ENCODE data around the gene PRRG4.
"Not testable (repeated sequence)": the region's sequence is repeated elsewhere in the genome, so short reads cannot be mapped to it uniquely, and the experiment has no call there.

The PRRG4 gene

DNA sequence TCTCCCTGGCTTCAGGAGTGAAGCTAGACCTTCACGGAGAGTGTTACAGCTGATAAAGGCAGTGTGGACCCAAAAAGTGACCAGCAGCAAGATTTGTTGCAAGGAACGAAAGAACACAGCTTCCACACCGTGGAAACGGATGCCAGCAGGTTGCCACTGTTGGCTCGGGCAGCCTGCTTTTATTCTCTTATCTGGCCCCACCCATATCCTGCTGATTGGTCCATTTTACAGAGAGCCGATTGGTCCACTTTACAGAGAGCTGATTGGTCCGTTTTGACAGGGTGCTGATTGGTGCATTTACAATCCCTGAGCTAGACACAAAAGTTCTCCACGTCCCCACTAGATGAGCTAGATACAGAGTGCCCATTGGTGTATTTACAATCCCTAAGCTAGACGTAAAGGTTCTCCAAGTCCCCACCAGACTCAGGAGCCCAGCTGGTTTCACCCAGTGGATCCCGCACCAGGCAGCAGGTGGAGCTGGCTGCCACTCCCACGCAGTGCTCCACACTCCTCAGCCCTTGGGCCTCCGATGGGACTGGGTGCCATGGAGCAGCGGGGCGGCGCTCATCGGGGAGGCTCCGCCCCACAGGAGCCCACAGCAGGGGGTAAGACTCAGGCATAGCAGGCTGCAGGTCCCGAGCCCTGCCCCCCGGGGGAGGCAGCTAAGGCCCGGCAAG is 58.1 kb downstream of the PRRG4 start:
- not testable (repeated sequence) for DNase-seq

DNA sequence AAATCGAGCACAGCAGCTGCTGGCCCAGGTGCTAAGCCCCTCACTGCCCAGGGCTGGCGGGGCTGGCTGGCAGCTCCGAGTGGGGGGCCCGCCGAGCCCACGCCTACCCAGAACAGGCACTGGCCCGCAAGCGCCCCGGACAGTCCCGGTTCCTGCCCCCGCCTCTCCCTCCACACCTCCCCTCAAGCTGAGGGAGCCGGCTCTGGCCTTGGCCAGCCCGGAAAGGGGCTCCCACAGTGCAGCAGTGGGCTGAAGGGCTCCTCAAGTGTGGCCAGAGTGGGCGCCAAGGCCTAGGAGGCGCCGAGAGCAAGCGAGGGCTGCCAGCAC is 58.6 kb downstream of the PRRG4 start:
- not testable (repeated sequence) for DNase-seq

DNA sequence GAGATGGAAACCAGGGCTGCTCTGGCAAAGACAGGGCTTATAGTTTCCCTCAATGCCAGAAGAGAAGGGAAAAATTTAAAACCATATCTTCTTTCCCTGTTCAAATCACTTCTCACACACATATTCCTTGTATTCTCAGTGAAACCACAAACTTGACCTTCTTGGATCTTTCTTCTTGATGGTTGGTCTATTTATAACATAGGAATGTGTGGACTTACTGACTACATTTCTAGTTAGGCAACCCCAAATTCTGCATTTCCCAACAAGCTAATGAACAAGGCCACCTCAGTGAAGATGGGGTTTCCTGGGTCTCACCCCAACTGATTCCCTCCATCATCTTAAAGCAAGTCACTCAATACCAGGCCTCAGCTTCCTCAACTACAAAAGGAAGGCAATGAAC is 59.1 kb downstream of the PRRG4 start:
- no peak for DNase-seq

DNA sequence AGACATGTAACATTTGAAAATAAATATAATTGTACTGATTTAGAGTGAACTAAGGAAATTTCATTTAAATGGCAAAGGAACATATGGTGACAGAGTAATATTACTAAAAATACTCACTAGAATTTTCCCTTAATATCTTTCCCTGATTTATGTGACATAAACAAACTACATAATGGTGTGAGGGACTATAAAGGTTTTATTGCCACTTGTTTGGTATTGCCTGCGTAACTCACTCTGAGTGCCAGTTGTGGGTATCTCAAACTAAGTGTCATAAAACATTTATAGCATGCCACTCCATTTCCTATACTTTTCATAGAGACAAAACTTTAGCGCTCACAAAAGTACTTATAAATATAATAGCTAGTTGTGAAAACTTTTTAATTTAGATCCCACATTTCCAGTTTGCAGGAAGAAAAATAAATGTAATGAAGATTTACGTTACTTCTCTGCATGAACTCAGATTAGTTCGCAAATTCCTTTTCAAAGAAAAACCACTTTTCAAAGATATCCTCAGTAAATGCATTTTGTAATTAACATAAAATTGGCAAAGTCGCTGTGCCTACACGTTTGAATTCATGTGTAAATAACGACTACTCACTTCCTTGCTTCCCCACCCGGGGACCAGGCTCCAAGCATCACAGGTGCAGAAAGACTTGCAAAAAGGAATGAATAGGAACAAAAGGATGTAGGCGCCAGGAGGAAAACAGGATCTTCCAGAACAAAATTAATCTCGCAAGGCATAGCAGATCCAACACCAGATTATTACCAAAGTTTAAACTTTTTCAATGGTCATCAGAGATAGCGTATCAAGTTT is 61.3 kb downstream of the PRRG4 start:
- DNase-seq, result no peak

DNA sequence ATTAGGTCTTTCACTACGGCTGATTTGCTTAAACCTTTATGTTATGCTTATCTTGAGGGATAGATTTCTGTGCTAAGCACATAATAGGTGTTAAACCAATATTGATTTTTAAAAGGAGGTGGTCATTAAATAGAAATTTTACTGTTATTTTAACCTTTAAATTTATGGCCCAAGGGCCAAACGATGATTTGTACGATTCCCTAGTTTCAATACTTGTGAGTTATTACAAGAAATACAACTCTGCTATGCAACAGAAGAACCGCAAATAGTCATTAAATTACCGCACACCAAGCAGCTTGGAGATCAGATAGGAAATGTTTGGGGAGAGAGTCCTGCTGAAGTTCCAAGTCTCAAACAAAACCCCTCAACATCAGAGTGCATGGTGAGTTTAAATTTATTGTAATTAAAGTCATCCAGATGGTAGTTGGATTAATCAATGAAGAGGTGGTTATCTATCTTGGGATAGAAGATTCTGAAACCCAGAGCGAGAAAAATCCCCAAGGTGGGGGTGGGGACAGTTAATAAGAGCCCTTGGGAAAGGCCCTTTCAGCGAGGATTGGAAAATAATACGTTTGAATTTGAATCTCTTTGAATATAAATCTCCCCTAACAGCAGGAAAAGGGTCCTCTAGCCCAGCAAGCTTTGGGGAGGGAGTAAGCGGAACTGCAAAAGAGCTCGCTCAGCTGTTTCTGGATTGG is 62.1 kb downstream of the PRRG4 start:
- no peak for DNase-seq

DNA sequence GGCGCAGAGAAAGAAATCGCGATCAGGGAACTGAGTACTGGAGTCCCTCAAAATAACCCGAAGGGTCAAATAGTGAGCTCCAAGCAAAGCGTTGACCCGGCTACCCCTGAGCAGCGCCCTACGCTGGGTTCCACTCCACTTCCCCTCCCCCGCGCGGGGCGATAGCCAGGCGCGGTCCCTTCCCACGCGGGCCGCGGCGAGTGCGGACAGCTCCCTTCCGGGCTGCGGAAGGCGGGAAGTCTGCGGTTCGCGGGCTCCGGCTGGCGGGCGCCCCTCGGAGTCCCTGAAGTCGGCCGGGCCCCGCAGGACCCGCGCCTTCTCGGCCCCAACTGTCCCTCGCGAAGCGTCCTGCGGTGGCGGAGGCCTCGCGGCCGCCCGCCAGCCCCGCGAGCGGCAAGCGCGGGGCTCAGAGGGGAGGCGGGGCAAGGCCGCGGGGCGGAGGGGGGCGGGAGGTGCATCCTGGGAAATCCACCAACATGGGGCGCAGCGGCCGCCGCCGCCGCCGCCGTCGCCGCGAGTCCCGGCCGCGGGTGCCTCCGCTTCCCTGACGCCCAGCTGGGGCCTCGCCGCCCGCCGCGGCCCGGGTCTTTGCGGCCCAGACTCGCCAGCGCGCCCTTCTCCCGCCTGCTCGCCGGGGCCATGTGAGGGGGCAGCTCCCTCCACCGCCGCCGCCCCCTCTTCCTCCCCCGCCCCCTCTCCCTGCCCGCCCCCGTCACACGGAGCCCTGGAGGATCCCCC is 62.8 kb downstream of the PRRG4 start, which contains the start of gene QSER1:
Gene QSER1 (plus strand): TSS at position 457 of the 738 bp plus-strand sequence. CDS start 315 bp downstream, outside the sequence.
- peak; percentile 60 to 62 for DNase-seq

DNA sequence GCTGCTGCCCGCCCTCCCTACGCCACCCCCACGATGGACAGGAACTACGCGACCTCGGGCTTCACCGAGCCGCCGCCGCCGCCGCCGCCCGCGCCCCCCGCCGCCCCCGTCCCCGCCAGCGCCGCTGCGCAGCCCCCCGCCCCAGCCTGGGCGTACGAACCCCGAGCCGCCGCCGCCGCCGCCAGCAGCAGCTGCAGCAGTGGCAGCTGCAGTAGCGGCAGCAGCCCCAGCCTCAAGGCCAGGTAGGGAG is 63.3 kb downstream of the PRRG4 start:
- DNase-seq, result no peak

DNA sequence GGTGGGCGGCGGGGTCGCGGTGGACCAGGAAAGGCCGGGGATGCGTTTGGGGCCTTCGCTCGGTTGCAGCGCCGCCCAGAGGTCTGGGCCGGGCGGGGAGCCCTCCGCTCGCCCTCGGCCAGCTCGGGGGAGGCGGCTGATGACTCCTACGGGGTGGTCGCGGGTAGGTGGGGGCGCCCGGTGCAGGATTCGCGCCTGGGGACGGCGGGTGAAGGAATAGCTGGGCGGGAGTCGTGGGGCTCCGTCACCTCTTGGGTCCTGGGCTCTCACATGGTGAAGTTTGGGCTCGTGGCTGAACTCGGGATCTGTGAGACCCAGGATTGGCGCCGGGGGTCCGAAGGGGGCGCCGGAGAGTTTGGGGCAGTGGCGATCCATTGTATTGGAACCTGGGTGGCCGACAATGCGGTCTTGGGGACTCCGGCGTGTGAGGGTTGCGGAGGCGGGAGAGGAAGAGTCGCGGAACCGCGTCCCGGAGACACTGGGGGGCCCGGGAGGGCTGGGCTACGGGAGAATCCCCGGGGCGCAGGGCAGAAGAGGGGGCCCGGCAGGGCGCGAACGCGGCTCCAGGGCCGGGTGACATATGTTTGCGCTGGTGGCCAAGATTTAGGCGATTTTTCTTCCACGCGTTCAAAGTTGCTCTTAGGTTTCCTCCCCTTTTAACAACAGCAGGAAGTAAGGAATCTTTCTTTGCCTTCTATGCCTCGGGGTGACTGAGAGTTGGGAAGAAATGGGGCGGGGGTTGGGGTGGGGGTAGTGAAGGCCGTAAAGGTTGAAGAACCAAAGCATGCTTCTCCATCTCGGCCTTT is 63.8 kb downstream of the PRRG4 start:
- DNase-seq, result peak; percentile 31 to 38

DNA sequence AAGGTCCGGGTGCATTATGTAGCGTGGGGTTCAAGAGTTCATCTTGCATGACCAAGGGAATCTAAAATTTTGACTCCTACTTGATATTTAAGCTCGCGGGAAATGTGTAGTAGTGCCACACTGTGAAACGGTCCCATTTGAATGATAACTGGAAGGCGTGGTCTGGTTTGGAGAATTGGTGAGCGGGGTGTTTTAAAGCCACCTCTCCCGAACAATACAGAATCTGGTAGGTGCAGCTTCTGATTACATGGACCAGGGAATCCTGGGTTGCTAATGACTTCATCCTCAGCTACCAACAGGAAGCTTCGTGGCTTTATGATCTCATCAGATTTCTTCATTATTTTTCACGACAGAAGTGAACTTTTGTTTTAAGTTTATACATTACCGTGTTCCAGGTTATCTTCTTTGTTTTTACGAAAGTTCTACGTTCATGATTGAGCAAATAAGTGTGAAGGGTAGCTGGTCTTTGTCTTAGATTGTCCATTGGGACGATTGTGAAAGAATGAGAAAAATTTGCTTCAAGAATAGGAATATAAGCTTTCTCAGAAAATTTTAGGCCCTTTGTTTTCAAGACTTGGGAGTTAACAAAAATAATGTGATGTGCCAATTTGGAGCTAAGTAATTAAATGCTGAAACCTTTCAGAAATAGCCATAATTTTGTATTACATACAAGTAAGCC is 64.6 kb downstream of the PRRG4 start:
- peak; percentile 75 to 83 for DNase-seq

DNA sequence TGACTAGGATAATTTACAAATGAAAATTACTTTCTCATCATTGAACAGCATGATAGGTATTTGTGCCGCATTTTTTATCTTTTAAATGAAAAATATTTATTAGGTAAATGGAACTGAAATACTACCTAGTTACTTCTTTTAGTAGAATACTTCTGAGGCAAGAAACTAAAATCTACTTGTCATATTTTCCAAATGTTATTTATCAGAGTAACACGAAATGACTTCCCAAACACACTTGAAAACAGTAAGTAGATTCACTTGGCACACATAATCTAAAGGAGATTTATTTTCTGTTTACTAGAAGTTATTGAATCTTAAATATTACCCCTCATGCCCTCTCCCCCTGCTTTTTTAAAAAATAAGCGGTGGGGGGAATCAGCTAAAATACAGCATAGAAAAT is 65.2 kb downstream of the PRRG4 start:
- DNase-seq, result no peak

DNA sequence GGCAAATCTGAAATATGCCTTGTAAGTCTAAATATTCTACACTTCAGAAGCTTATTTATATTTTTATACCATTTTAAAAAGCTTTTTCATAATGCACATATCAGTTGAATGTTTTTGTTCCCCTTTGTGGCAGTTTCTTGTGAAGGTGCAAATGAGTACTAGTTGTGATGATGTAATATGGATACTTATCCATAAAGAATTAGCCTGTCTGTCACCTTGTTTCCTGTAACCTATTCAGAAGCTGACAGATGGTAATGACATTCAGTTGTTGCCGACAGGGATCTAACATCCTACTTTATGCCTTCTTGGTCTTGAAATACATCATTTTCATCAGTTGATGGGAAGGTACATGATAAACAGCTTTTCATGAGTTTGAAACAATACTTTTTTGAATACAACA is 65.7 kb downstream of the PRRG4 start:
- DNase-seq, result no peak

DNA sequence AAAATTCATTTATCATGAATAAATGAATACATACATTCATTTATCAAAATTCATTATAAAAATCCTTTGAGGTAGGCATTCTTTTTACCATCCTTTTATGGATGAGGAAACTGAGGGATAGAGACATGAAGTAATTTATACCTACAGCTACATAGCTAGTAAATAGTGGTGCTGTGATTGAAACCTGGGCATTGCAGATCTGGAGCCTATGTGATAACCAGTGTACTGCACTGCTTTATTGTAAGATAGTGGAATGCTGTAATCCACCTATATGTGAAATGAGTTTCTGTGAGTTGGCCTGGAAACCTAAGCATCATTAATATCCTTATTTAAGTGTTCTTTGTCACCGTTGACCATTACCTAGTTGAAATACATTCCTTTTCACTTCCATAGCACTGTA is 67.4 kb downstream of the PRRG4 start:
- no peak for DNase-seq

DNA sequence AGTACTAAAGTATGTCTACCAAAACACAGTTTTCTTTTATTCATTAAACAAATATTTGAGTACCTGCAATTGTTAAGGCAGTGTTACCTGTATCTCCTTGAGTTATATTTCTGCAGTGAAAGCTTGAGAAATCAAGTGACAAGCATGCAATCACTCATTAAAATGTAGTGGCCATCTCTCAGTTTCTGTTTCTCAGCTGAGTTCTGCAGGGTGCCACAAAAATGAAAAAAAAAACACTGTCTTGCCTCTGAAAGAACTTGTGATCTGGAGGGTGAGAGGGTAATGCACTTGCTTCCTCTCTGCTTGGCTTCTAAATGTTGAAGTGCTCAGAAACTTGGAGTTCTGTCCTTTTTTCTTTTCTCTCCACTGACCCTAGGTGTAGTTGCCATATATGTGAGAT is 69.7 kb downstream of the PRRG4 start:
- peak; percentile 25 to 31 for DNase-seq

DNA sequence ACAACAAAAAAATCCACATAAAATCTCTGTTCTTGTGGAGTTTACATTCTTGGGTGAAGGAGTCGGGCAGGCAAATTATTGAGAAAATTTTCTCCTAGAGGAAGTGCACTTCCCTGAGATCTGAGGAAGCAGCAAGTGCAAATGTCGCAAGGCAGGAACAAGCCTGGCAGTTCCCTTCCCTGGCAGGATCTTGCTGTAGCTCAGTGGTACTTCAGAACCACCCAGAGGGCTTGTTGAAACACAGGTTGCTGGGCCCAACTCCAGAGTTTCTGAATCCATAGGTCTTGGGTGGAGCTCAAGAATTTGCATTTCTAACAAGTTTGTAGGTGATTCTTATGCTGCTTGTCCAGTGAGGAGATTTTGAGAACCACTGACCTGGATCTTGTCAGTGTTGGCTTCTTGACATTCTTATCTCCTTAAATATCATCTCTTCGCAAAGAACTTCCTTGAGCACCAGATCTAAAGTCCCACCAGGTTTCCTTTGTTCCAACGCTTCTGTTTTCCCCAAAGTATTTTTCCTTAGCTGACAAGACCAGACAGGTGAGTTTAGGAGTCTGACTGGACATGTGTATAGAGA is 72.5 kb downstream of the PRRG4 start:
- DNase-seq, result peak; percentile 61 to 71

DNA sequence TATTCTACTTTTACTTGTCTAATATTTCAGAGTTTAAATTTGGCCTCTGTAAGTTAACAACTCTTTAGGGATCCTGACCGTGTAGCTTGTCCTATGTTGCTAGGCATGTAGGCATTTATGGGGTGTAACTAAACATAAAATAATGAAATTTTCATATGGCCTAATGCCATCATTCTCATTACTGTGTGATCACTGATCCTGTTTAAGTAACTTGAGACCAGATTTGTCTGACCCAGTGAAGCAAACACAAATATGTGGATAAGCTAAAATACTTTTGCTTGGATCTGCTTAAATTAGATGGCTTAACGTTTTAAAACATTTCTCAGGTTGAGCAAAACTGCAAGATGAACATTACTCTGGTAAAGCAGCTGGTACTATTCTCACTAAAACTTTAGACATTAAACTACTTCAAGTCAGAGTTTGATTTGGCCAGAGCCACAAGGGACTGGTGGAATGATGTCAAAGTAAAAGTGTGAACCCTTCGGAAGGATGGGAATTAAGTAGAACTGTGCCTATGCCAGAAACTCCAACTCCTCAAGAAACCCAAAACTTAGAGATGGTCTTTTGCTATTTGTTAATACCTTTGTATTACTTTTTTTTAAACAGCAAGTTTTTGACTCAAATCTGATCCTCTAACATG is 75.4 kb downstream of the PRRG4 start:
- DNase-seq, result no peak

Data from inflammatory macrophage treated with lipopolysaccharide for 1 hour (primary cell).